ENCODE data around the gene ALDH8A1. TPM values are rescaled to one million over a fixed set of nuclear protein-coding genes. Genes with fewer than 3 reads are reported as not detected.

Gene ALDH8A1, protein sequence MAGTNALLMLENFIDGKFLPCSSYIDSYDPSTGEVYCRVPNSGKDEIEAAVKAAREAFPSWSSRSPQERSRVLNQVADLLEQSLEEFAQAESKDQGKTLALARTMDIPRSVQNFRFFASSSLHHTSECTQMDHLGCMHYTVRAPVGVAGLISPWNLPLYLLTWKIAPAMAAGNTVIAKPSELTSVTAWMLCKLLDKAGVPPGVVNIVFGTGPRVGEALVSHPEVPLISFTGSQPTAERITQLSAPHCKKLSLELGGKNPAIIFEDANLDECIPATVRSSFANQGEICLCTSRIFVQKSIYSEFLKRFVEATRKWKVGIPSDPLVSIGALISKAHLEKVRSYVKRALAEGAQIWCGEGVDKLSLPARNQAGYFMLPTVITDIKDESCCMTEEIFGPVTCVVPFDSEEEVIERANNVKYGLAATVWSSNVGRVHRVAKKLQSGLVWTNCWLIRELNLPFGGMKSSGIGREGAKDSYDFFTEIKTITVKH
- total RNA-seq = 1 to 10 TPM in 1 of 2 experiments, under 1 TPM in 1; 0.89 to 1.0 TPM

DNA sequence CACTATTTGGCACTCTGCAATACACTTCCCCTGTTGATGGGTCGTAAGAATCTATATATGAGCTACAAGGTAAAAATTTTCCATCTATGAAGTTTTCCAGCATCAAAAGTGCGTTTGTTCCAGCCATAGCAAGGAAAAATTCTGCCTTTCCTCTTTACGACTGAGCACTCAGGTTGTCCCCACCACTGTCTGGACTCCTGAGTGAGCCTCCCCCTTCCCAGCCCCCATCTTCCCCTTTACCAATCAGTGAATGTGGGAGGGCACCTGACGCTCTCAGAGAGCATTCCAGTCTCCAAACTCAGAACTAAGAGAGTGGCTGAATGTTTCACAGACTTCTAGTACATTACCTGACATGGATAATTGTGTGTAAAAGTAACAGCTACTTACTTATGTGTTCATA, at the start of gene ALDH8A1:
TSS of gene ALDH8A1 (minus strand) at position 175 of the 400 bp plus-strand sequence. CDS start at position 127, 48 bp downstream.
- DNase-seq = no peak
- ChIA-PET CTCF (interaction anchor here (2.1 kb wide), 1 partner anchor 10 kb away, joined by 7 read pairs; no protein-coding TSS in a partner anchor), POLR2A (no interaction called here)
- Mint-ChIP-seq H3K4me1 (no peaks in the 10 kb centered on the region), H3K9me3 (peaks cover 3% of the 10 kb centered on the region), H3K36me3 (ENCODE audit: low read depth) (no peaks in the 10 kb centered on the region), H3K4me3 (no peak within 1 kb of the TSS), H3K27ac (no peak within 1 kb of the TSS), H3K27me3 (no peaks in the 10 kb centered on the region)

DNA sequence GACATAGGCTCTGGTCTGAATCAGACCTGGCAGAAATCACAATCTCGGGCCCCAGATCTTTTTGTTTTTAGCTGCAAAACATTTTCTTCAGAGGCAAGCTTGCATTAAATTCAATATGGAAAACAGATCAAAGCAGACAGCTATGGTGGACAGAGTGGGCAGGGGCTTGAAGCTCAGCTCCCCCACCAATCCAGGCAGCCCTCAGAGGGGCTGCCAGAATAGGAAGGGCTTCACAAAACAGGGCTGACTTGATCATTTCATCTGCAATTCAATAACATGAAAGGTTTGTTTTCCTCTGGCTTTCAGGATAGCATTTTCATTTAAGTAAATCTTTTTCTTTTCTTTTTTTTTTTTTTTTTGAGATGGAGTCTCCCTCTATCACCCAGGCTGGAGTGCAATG, 49.2 kb upstream of the ALDH8A1 start:
- POLR2A ChIA-PET = no interaction called here
- no peaks in the 10 kb centered on the region for H3K9me3 Mint-ChIP-seq
- CTCF ChIA-PET = interaction anchor here (1.9 kb wide), 1 partner anchor 9 kb away, joined by 4 read pairs; no protein-coding TSS in a partner anchor
- H3K27ac Mint-ChIP-seq = no peak overlapping the region
- no peak overlapping the region for H3K4me3 Mint-ChIP-seq
- H3K27me3 Mint-ChIP-seq = no peaks in the 10 kb centered on the region
- H3K4me1 Mint-ChIP-seq = peaks cover 11% of the 10 kb centered on the region
- DNase-seq = no peak
- H3K36me3 Mint-ChIP-seq (ENCODE audit: low read depth) = peaks cover 34% of the 10 kb centered on the region

DNA sequence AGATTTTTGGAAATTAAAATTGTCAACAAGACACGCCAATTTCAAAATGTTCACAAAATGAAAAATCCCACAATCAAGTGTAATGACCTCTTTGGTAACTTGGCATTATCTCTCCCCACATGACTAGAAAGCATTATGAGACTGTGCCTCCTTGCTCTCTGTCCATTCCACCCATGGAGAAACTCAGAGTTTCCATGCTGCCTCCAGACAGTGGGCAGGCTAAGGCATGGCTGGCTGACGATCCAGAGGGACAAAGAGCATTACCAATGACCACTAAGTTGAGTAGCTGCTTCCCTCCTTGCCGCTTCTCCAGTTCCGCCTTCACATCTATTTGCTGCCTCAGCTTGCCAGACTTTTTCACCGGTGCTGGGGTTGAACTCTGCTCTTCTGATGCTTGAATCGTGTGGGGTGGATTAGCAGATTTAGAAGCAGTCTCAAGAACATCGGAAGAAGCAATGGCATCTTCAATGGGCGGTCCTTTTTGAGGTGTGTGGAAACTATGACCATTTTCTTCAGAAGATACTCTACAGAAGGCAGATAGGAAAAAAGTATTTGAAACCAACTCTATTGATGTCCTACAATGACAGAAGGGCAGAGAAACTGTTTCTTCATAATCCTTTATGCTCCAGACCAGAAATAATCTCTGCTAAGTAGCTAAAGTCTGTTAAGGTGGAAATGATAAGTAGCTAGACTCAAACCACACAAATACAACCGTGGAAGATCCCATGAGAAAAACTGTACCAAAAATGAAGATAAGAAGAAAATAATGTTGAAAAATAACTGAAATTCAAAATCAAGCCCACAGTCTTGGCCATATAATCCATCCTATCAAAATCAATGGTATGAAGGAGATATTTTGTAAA, 47.5 kb upstream of the ALDH8A1 start:
- Mint-ChIP-seq H3K27me3 (no peaks in the 10 kb centered on the region), H3K27ac (no peak overlapping the region), H3K4me1 (peaks cover 6% of the 10 kb centered on the region), H3K4me3 (no peak overlapping the region), H3K36me3 (ENCODE audit: low read depth) (peaks cover 34% of the 10 kb centered on the region), H3K9me3 (no peaks in the 10 kb centered on the region)
- ChIA-PET POLR2A (no interaction called here), CTCF (interaction anchor here (0.7 kb wide), 1 partner anchor 109 kb away, joined by 3 read pairs; no protein-coding TSS in a partner anchor)
- no peak for DNase-seq

DNA sequence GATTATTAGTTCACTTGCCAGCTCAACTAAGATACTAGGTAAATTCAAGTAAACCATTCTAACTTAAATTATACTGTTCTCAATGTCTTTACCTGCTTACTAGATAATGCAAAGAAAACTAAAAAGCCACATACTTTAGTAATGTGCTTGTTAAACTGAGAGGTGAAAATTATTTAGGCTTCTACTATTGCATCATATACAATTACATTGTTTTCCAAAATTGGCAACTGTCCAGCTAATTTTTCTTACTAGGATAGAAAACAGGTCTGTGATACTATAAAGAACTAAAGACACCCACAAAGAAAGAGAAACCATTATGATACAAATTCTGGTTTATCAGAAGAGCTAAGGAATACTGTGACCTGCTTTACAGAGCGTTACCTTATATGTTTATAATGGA, 45.6 kb upstream of the ALDH8A1 start:
- ChIA-PET POLR2A (no interaction called here), CTCF (interaction anchor here (0.8 to 1.6 kb wide), 3 partner anchors 9 to 55 kb away, joined by 3 to 4 read pairs (median 3); no protein-coding TSS in a partner anchor)
- DNase-seq = no peak
- Mint-ChIP-seq H3K4me1 (peaks cover 6% of the 10 kb centered on the region), H3K4me3 (no peak overlapping the region), H3K27ac (no peak overlapping the region), H3K9me3 (no peaks in the 10 kb centered on the region), H3K36me3 (ENCODE audit: low read depth) (peaks cover 32% of the 10 kb centered on the region), H3K27me3 (no peaks in the 10 kb centered on the region)

DNA sequence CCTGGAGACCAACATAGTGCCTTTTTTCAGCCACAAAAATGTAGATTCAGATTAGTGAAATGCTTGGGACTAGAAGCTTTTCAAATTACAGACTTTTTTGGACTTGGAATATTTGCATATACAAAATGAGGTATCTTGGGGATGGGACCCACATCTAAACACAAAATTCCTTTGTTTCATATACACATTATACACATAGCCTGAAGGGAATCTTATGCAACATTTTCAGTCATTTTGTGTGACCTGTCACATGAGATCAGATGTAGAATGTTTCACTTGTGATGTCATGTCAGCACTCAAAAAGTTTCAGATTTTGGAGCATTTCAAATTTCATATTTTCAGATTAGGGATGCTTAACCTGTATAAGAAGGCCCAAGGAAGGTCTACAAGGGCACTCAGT, 44.5 kb upstream of the ALDH8A1 start:
- Mint-ChIP-seq H3K27me3 (no peaks in the 10 kb centered on the region), H3K27ac (no peak overlapping the region), H3K4me3 (no peak overlapping the region), H3K36me3 (ENCODE audit: low read depth) (peaks cover 34% of the 10 kb centered on the region), H3K4me1 (peaks cover 6% of the 10 kb centered on the region), H3K9me3 (no peaks in the 10 kb centered on the region)
- POLR2A ChIA-PET = no interaction called here
- no peak for DNase-seq
- CTCF ChIA-PET = interaction anchor here (1.3 kb wide), 1 partner anchor 14 kb away, joined by 3 read pairs; no protein-coding TSS in a partner anchor

DNA sequence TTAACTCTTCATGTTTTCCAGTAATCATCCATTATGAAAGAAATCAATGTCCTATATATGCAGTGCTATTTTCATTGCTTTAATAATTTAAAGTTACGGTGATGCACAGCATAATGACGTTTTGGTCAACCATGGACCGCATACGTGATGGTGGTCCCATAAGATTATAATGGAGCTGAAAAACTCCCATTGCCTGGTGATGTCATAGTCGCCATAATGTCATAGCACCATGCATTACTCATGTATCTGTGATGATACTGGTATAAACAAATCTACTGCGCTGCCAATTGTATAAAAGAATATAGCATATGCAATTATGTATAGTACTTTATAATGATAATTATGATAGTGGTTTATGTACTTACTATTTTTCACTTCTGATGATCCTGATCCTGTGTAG, 42.3 kb upstream of the ALDH8A1 start:
- Mint-ChIP-seq H3K27ac (no peak overlapping the region), H3K4me1 (peaks cover 11% of the 10 kb centered on the region), H3K9me3 (no peaks in the 10 kb centered on the region), H3K4me3 (no peak overlapping the region), H3K27me3 (no peaks in the 10 kb centered on the region), H3K36me3 (ENCODE audit: low read depth) (peaks cover 31% of the 10 kb centered on the region)
- no peak for DNase-seq
- ChIA-PET CTCF (interaction anchor here (0.6 to 1.4 kb wide), 3 partner anchors 10 to 97 kb away, joined by 3 to 4 read pairs (median 3); no protein-coding TSS in a partner anchor), POLR2A (no interaction called here)

DNA sequence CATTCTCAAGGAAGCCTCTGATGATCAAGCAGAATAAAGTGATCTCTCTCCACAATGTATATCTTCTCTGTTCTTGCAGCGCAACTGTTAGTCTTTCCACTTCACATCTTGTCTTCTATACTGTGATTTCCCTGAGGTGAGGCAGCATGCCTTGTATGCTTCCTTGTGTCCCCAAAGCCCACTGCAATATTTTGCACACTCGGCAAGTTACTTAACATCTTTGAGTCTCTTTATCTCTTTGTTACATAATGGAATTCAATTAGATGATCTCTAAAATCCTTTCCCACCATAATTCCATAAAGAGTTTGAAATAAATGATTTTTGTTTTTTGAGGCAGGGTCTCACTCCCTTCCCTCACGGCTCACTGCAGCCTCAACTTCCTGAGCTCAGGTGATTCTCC, 40.4 kb upstream of the ALDH8A1 start:
- Mint-ChIP-seq H3K4me1 (peaks cover 11% of the 10 kb centered on the region), H3K27ac (no peak overlapping the region), H3K36me3 (ENCODE audit: low read depth) (peaks cover 23% of the 10 kb centered on the region), H3K4me3 (no peak overlapping the region), H3K27me3 (no peaks in the 10 kb centered on the region), H3K9me3 (no peaks in the 10 kb centered on the region)
- ChIA-PET CTCF (no interaction called here), POLR2A (no interaction called here)
- DNase-seq = no peak

DNA sequence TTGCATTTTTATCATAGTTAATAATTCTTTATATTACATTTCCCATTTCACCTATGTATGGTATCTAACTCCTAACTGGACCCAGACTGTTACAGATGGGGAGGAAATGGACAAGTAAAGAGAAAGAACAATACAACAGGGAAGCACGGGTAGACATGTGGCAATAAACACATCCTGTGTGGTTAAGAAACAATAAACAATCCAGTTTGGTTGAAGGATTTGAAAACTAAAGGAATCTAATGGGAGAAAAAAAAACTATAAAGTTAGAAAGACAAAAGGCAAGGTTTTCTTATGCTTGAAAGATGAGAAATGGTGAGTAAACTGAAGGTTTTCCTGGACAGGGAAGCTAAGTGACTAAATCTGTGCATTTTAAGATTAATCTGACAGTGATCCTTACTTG, 34.9 kb upstream of the ALDH8A1 start:
- Mint-ChIP-seq H3K4me3 (no peak overlapping the region), H3K9me3 (no peaks in the 10 kb centered on the region), H3K27ac (peak overlapping the region; percentile 6), H3K36me3 (ENCODE audit: low read depth) (peaks cover 52% of the 10 kb centered on the region), H3K27me3 (no peaks in the 10 kb centered on the region), H3K4me1 (peaks cover 47% of the 10 kb centered on the region)
- POLR2A ChIA-PET = no interaction called here
- DNase-seq = no peak
- CTCF ChIA-PET = no interaction called here

DNA sequence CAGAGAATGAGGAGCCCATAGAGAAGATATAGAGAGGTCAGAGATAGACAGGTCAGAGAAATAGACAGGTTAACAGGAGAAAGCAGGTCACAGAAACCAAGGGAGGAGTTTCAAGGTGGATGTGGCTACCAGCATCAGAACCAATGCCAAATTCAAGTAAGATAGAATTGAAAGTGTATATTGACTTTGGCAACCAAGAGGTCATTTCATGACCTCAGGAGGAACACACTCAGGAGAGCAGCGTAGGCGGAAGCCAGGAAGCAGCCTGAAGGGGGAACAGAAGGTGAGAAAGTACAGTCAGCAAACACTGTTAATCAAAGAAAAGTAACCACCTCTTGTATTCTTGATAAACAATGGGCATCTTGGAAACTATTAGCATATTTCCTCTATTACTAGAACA, 33.9 kb upstream of the ALDH8A1 start:
- H3K4me3 Mint-ChIP-seq = no peak overlapping the region
- DNase-seq = no peak
- H3K27ac Mint-ChIP-seq = no peak overlapping the region
- H3K36me3 Mint-ChIP-seq (ENCODE audit: low read depth) = peaks cover 57% of the 10 kb centered on the region
- H3K4me1 Mint-ChIP-seq = peaks cover 50% of the 10 kb centered on the region
- ChIA-PET CTCF (no interaction called here), POLR2A (no interaction called here)
- H3K27me3 Mint-ChIP-seq = no peaks in the 10 kb centered on the region
- H3K9me3 Mint-ChIP-seq = no peaks in the 10 kb centered on the region

DNA sequence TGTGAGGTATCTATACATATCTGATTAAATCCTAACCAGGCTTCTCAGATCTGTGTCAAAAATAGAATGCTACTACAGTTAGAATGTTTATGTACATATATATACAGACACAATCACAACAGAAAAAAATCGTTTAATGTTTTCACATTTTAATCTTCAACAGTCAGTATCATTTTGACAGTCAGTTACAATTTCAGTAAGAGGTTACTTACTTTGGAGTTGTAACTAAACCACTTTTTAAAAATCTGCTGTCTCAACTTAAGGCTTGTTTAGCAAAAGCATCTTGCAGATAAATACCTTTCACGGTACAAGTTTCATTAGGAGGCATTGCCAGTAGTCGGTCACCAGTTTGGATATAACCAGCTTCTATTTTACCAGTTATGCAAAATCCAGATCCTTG, 32.3 kb upstream of the ALDH8A1 start:
- POLR2A ChIA-PET = no interaction called here
- no peak overlapping the region for H3K27ac Mint-ChIP-seq
- DNase-seq = no peak
- no peak overlapping the region for H3K4me3 Mint-ChIP-seq
- CTCF ChIA-PET = interaction anchor here (0.7 kb wide), 2 partner anchors 15 to 141 kb away, joined by 3 read pairs; no protein-coding TSS in a partner anchor
- H3K36me3 Mint-ChIP-seq (ENCODE audit: low read depth) = peaks cover 60% of the 10 kb centered on the region
- no peaks in the 10 kb centered on the region for H3K9me3 Mint-ChIP-seq
- H3K4me1 Mint-ChIP-seq = peaks cover 52% of the 10 kb centered on the region
- no peaks in the 10 kb centered on the region for H3K27me3 Mint-ChIP-seq

DNA sequence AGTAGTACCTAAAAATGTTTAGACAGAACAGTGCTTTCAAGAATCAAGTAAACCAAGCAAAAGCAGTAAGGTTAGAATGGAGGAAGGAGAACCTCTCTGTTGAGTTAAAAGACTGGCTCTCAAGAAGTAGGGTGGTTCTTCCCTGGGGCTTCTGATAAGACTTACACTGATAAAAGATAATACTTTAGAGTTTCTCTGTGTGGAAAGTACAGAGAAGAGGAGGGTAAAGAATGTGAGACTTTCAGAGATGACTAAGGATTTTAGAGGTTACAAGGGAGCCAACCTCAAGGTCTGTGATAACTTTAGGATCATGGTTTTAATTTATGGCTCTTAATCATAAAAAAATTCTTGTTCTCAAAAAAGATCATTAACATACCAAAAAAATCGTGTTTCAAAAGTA, 30.9 kb upstream of the ALDH8A1 start:
- peaks cover 69% of the 10 kb centered on the region for H3K36me3 Mint-ChIP-seq (ENCODE audit: low read depth)
- no peak overlapping the region for H3K4me3 Mint-ChIP-seq

DNA sequence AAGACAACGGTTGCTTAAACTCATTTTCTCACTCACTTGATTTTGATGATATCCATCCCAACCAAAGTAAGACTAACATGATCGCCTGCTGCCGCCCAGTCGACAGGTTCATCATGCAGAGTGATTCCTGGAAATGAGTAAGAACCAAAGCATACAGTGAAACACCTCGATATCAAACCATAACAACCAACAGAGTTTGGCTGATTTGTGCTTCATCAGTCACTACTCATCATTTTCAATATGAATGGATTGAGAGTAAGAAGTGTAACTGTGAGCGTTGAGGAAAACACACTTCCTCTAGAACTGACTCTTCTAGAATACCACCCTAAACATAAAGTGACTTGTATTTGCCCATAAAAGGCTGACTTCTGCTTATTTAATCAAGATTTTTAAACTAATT, 29.2 kb upstream of the ALDH8A1 start:
- Mint-ChIP-seq H3K27me3 (no peaks in the 10 kb centered on the region), H3K4me1 (peaks cover 47% of the 10 kb centered on the region), H3K4me3 (no peak overlapping the region), H3K27ac (peak overlapping the region; percentile 68), H3K36me3 (ENCODE audit: low read depth) (peaks cover 75% of the 10 kb centered on the region), H3K9me3 (peaks cover 12% of the 10 kb centered on the region)
- ChIA-PET CTCF (interaction anchor here (0.8 to 1.5 kb wide), 2 partner anchors 68 to 190 kb away, joined by 3 read pairs; no protein-coding TSS in a partner anchor), POLR2A (interaction anchor here (0.6 kb wide), 1 partner anchor 38 kb away, joined by 9 read pairs; no protein-coding TSS in a partner anchor)
- peak; percentile 36 for DNase-seq

More for the DNA sequence above, 30.9 kb upstream of the ALDH8A1 start:
- ChIA-PET POLR2A (no interaction called here), CTCF (interaction anchor here (1.5 kb wide), 1 partner anchor 189 kb away, joined by 3 read pairs; no protein-coding TSS in a partner anchor)
- no peaks in the 10 kb centered on the region for H3K27me3 Mint-ChIP-seq
- DNase-seq = no peak
- H3K9me3 Mint-ChIP-seq = peaks cover 5% of the 10 kb centered on the region
- peaks cover 53% of the 10 kb centered on the region for H3K4me1 Mint-ChIP-seq
- peak overlapping the region; percentile 22 for H3K27ac Mint-ChIP-seq
